ENCODE measurements around the gene LST1.

LST1 gene

GRCh38 chr6:31620586-31621319 is 34.7 kb downstream of the LST1 start, which contains the start of gene PRRC2A:
Gene PRRC2A (plus strand): TSS chr6:31620715. CDS start chr6:31622790, 2,075 bp downstream.
- no peak for DNase-seq (ENCODE audit: low spot score)

- no peak for DNase-seq (ENCODE audit: low spot score)
These were observed 35.4 kb downstream of the LST1 start for GRCh38 chr6:31621320-31621939.

GRCh38 chr6:31621991-31622390 is 35.9 kb downstream of the LST1 start:
- no peak for DNase-seq (ENCODE audit: low spot score)

GRCh38 chr6:31622684-31623091 is 36.6 kb downstream of the LST1 start:
- no peak for DNase-seq (ENCODE audit: low spot score)

- no peak for DNase-seq (ENCODE audit: low spot score)
These were observed 38.0 kb downstream of the LST1 start for GRCh38 chr6:31624070-31624469.

- no peak for DNase-seq (ENCODE audit: low spot score)
These were observed 40.9 kb downstream of the LST1 start for GRCh38 chr6:31626952-31627351.

- no peak for DNase-seq (ENCODE audit: low spot score)
These were observed 41.7 kb downstream of the LST1 start for GRCh38 chr6:31627690-31628287.

- DNase-seq (ENCODE audit: low spot score): no peak
These were observed 42.9 kb downstream of the LST1 start for GRCh38 chr6:31629014-31629413.

GRCh38 chr6:31630177-31630934 is 44.3 kb downstream of the LST1 start:
- DNase-seq (ENCODE audit: low spot score): no peak

- DNase-seq (ENCODE audit: low spot score): no peak
These were observed 45.1 kb downstream of the LST1 start for GRCh38 chr6:31631209-31631608.

GRCh38 chr6:31631681-31632278 is 45.7 kb downstream of the LST1 start:
- no peak for DNase-seq (ENCODE audit: low spot score)

- DNase-seq (ENCODE audit: low spot score): no peak
These were observed 46.3 kb downstream of the LST1 start for GRCh38 chr6:31632279-31632946.

GRCh38 chr6:31633447-31633846 is 47.4 kb downstream of the LST1 start:
- DNase-seq (ENCODE audit: low spot score): no peak

- no peak for DNase-seq (ENCODE audit: low spot score)
These were observed 48.1 kb downstream of the LST1 start for GRCh38 chr6:31634131-31634530.

GRCh38 chr6:31634969-31635575 is 49.0 kb downstream of the LST1 start:
- no peak for DNase-seq (ENCODE audit: low spot score)

GRCh38 chr6:31636698-31637596 is 50.9 kb downstream of the LST1 start:
- DNase-seq (ENCODE audit: low spot score): no peak
